Right hindlimb (tissue), 1 donor: Measurements from ENCODE around the gene RUSF1.
"Not testable (repeated sequence)": the region's sequence is repeated elsewhere in the genome, so short reads cannot be mapped to it uniquely, and the experiment has no call there.

Experiments used
- DNase-seq: peaks from one replicate; pipeline ENCODE4 v3.0.0-alpha.2; 2018

The RUSF1 gene

GRCh38 chr16:31513884-31514283, 5.7 kb upstream of the RUSF1 start:
- no peak for DNase-seq

GRCh38 chr16:31513126-31513525, 4.9 kb upstream of the RUSF1 start:
- DNase-seq, result no peak

DNA sequence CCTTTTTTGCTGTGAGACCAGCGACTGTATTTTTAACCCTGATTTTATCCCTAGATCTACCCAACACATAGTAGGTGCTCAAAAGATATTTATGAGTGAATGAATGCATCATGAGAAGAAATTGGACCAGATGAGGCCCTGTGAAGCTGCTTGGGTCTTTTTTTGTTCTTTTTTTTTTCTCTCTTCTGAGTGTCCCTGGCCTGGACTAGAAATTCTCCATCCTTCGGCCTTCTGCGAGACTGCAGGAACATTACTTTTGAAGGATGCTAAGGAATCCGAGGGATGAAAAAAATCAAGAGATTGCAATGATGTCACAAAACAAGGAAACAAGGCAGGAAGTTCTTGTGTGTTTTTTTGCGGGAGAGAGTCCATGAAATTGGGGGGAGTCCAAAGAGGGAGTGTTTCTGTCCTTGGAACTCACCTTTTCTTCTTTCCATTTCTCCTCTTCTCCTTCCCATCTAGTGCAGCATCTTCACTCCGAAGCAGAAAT, 560 bp upstream of the RUSF1 start:
- DNase-seq, result no peak

- no peak for DNase-seq
Measured at GRCh38 chr16:31507617-31507928, 618 bp downstream of the RUSF1 start.

DNA sequence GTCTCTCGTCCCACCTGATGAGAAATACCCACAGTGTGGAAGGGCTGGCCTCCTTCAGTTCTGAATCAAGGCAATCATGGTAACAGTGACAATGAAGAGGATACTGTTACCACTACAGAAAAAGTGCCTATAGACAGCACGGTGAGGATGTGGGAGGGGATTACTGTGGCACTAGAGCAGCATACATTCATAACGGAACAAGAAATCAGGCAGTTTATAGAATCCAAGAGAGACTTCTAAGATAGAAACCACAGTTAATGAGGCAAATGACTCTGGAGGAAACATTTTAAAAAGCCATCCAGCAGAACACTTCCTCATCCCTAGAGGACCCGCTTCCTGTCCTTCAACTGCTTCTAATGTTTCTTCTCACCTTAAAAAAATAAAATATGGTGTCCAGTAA, 2.7 kb downstream of the RUSF1 start:
- no peak for DNase-seq

- DNase-seq, result no peak
Measured at GRCh38 chr16:31504159-31504558, 4.0 kb downstream of the RUSF1 start.

DNA sequence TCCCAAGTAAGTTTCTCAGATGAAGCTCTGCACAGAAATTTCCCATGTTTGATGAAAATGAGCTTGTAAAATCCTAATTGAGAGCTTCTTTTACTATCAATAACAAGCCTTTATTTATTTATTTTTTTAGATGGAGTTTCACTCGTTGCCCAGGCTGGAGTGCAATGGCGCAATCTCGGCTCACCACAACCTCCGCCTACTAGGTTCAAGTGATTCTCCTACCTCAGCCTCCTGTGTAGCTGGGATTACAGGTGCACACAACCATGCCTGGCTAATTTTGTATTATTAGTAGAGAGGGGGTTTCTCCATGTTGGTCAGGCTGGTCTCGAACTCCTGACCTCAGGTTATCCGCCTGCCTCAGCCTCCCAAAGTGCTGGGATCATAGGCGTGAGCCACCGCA, 4.6 kb downstream of the RUSF1 start:
- not testable (repeated sequence) for DNase-seq

GRCh38 chr16:31502981-31503380, 5.2 kb downstream of the RUSF1 start:
- DNase-seq, result no peak

DNA sequence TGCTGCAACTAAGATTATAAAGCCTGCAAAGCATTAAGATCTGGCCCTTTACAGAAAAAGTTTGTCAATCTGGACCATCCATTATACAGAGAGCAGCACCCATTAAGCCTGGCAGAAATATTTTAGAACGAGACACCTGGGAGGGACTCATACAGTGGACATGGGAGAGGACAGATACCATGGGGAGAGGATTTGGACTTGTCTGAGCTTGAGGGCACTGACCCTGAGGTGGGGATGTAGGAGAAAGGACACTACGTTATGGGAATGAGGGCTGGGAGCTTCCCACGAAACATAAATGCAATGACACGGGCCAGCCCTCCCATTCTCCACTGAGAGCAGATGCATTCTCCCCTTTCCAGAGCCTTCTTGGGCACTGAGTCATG, 6.2 kb downstream of the RUSF1 start:
- no peak for DNase-seq

GRCh38 chr16:31501226-31501965, 6.8 kb downstream of the RUSF1 start:
- DNase-seq, result no peak

DNA sequence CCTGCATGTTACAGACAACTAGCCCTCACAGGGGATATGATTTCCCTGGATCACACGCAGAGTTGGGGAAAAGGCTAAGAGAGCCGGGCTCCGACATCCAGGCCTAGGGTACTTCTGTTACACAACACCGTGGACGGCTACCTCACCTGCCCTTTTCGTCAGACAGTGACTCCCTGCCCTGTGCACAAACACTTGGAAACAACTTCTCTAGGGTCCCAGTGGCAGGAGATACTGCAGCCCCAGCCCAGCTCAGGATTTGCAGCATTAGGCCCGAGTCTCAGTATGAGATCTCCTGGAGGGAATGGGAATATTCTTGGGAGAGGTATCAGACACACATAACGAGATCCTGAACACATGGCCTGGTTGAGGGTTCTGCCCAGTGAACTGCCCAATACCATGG, 8.3 kb downstream of the RUSF1 start:
- DNase-seq, result no peak

GRCh38 chr16:31498493-31498892, 9.7 kb downstream of the RUSF1 start:
- DNase-seq, result no peak

GRCh38 chr16:31496670-31497069, 11.5 kb downstream of the RUSF1 start:
- DNase-seq, result no peak

- no peak for DNase-seq
Measured at GRCh38 chr16:31493506-31494125, 14.6 kb downstream of the RUSF1 start.

GRCh38 chr16:31491778-31492418, 16.3 kb downstream of the RUSF1 start:
- DNase-seq, result no peak

- no peak for DNase-seq
Measured at GRCh38 chr16:31489616-31490584, 18.3 kb downstream of the RUSF1 start.

DNA sequence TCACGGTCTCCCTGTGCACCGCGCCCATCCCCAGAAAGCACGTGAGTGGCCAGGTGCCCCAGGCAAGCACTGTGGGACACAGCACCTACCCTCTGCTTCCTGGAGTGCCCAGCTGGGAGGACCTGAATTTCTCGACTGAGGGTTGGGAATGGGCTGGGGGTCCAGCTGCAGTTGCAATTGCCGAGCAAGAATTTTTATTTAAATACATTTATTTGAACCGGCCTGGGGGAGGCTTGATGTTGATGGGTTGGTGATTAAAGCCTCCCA, 19.0 kb downstream of the RUSF1 start:
- DNase-seq, result no peak

DNA sequence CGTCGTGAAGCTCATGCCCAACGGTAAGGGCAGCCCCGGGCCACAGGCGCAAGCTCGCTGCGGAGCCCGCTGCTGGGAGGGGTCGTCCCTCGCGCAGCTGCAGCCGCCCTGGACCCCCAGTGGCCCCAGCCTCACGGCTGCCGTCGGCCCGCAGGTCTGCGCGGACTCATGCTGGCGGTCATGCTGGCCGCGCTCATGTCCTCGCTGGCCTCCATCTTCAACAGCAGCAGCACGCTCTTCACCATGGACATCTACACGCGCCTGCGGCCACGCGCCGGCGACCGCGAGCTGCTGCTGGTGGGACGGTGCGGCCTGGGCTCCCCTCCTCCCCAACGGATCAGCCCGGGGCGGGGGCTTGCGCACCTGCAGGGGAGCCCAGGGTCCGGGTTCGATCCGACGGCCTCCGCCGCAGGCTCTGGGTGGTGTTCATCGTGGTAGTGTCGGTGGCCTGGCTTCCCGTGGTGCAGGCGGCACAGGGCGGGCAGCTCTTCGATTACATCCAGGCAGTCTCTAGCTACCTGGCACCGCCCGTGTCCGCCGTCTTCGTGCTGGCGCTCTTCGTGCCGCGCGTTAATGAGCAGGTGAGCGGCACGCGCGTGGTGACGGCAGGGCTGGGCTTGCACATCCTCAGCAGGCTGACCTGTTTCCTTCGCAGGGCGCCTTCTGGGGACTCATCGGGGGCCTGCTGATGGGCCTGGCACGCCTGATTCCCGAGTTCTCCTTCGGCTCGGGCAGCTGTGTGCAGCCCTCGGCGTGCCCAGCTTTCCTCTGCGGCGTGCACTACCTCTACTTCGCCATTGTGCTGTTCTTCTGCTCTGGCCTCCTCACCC, 19.5 kb downstream of the RUSF1 start:
- peak; percentile 47 for DNase-seq

- DNase-seq, result peak; percentile 68
Measured at GRCh38 chr16:31487720-31488467, 20.3 kb downstream of the RUSF1 start.

DNA sequence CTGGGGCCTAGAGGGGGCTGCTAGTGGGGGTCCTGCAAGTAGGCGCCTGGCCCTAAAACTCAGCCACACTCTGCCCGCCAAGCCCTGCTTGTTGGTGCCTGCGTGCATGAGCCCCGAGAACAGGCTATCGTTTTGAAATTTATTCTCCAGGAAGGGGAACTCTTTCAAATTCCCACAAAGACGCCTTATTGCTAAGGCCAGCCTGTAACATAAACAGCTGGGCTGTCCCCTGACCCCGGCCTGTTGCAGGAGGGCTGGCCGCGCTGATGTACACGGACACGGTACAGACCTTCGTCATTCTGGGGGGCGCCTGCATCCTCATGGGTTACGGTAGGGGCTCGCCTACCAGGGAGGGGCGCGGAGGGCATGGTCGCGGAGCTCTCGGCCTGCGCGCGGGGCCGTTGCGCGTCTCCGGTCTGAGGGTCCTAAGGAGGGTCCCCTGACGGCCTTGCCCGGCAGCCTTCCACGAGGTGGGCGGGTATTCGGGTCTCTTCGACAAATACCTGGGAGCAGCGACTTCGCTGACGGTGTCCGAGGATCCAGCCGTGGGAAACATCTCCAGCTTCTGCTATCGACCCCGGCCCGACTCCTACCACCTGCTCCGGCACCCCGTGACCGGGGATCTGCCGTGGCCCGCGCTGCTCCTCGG, 21.0 kb downstream of the RUSF1 start:
- DNase-seq, result no peak

DNA sequence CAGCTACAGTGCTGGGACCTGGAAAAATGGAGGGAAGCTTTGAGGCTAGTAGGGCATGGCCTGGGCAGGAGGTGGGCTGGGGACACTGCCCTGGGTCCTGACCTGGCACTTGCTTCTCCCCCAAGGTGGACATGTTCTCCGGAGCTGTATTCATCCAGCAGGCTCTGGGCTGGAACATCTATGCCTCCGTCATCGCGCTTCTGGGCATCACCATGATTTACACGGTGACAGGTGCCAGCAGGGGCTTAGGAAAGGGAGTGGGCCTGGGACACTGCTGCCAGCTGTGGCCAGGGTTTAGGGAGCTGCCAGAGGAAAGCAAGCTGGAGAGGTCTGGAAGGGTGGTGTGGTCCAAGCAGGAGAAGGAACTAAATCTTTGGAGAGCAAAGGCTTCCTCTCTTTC, 22.1 kb downstream of the RUSF1 start:
- peak; percentile 80 for DNase-seq
